HepG2 (cell line): ENCODE data around the gene MIER2. TPM values are rescaled to one million over a fixed set of nuclear protein-coding genes. Genes with fewer than 3 reads are reported as not detected.

Source experiments
- ELF4 ChIP-seq: sonication (generic); formaldehyde crosslinking; IDR thresholded peaks from 2 replicates; pipeline ENCODE4 v1.5.0; 2020; ENCODE audit warnings: missing genetic modification reagents, mild to moderate bottlenecking, moderate library complexity, borderline replicate concordance
- ELK4 ChIP-seq: sonication (generic); formaldehyde crosslinking; IDR thresholded peaks from 2 replicates; pipeline ENCODE4 v1.9.0; 2021; ENCODE audit warnings: missing genetic modification reagents, borderline replicate concordance
- ETV6 ChIP-seq: sonication (generic); formaldehyde crosslinking; conservative IDR thresholded peaks from 2 replicates; pipeline ENCODE4 v1.4.0; 2020; ENCODE audit warnings: missing genetic modification reagents
- FOSL1 ChIP-seq: sonication (generic); formaldehyde crosslinking; IDR thresholded peaks from 2 replicates; pipeline ENCODE4 v1.9.0; 2021; ENCODE audit warnings: missing genetic modification reagents, borderline replicate concordance
- GMEB2 ChIP-seq: IDR thresholded peaks from 2 replicates; pipeline ENCODE4 v1.6.1; 2016; ENCODE audit warnings: missing biosample characterization, missing genetic modification reagents, low read depth
- HDAC6 ChIP-seq: fragments of 200-600 bp; sonication (generic); IDR thresholded peaks from 2 replicates; pipeline ENCODE4 v1.7.0; 2017; ENCODE audit warnings: mild to moderate bottlenecking, antibody characterized with exemption, low read length, low read depth
- HNF1A ChIP-seq, 2 experiments: sonication (generic) in 1 of 2; formaldehyde crosslinking in 1 of 2; IDR thresholded peaks; 2 replicates each; pipeline versions ENCODE4 v1.4.0 to v1.6.1; 2016 to 2020; ENCODE audit warnings: borderline replicate concordance in 1 of 2, low read depth in 1 of 2, mild to moderate bottlenecking in 1 of 2, missing genetic modification reagents in 1 of 2
- LCORL ChIP-seq, 2 experiments: fragments of 450-650 bp in 1 of 2; sonication (generic) in 1 of 2; formaldehyde crosslinking in 1 of 2; IDR thresholded peaks; 2 replicates each; pipeline versions ENCODE4 v1.5.0 to v1.6.1; 2017 to 2020; ENCODE audit warnings: antibody characterized with exemption in 1 of 2, missing genetic modification reagents in 1 of 2
- MIXL1 ChIP-seq: IDR thresholded peaks from 2 replicates; pipeline ENCODE4 v1.6.1; 2016
- MTERF4 ChIP-seq: sonication (generic); formaldehyde crosslinking; IDR thresholded peaks from 2 replicates; pipeline ENCODE4 v1.8.0; 2023; ENCODE audit warnings: mild to moderate bottlenecking, missing genetic modification reagents
- NAIF1 ChIP-seq: sonication (generic); formaldehyde crosslinking; IDR thresholded peaks from 2 replicates; pipeline ENCODE4 v1.5.0; 2020; ENCODE audit warnings: mild to moderate bottlenecking, missing genetic modification reagents, borderline replicate concordance
- POLR2A ChIP-seq, 2 experiments: IDR thresholded peaks; 2 replicates each; pipeline ENCODE4 v1.6.1; 2011; ENCODE audit warnings: low read depth in 2 of 2, low read length in 2 of 2, mild to moderate bottlenecking in 1 of 2, moderate library complexity in 1 of 2; ENCODE audit not compliant: insufficient read depth in 1 of 2
- RFXANK ChIP-seq: IDR thresholded peaks from 2 replicates; pipeline ENCODE4 v1.6.1; 2016
- RXRB ChIP-seq: IDR thresholded peaks from 2 replicates; pipeline ENCODE4 v1.6.1; 2016; ENCODE audit warnings: borderline replicate concordance, missing genetic modification reagents, missing compliant biosample characterization
- THAP8 ChIP-seq: sonication (generic); formaldehyde crosslinking; IDR thresholded peaks from 2 replicates; pipeline ENCODE4 v1.5.1; 2020; ENCODE audit warnings: missing genetic modification reagents, mild to moderate bottlenecking, borderline replicate concordance
- TOPORS ChIP-seq: sonication (generic); formaldehyde crosslinking; IDR thresholded peaks from 2 replicates; pipeline ENCODE4 v1.8.0; 2023; ENCODE audit warnings: mild to moderate bottlenecking, missing genetic modification reagents
- ZFP36L1 ChIP-seq: sonication (generic); formaldehyde crosslinking; IDR thresholded peaks from 2 replicates; pipeline ENCODE4 v1.8.0; 2022; ENCODE audit warnings: mild to moderate bottlenecking, missing genetic modification reagents, moderate library complexity
- ZFP62 ChIP-seq: sonication (generic); formaldehyde crosslinking; IDR thresholded peaks from 2 replicates; pipeline ENCODE4 v1.4.0; 2020; ENCODE audit warnings: missing genetic modification reagents
- ZNF335 ChIP-seq: sonication (generic); formaldehyde crosslinking; IDR thresholded peaks from 2 replicates; pipeline ENCODE4 v1.4.0; 2020; ENCODE audit warnings: missing genetic modification reagents
- ZNF33B ChIP-seq: sonication (generic); formaldehyde crosslinking; IDR thresholded peaks from 2 replicates; pipeline ENCODE4 v1.5.1; 2020; ENCODE audit warnings: mild to moderate bottlenecking, missing genetic modification reagents
- ZSCAN12 ChIP-seq: sonication (generic); formaldehyde crosslinking; IDR thresholded peaks from 2 replicates; pipeline ENCODE4 v1.9.0; 2021; ENCODE audit warnings: mild to moderate bottlenecking, missing genetic modification reagents
- polyA plus RNA-seq, 8 experiments: library from polyadenylated mRNA; depleted of rRNA in 3 of 8; stranded (reverse) in 7 of 8; unstranded in 1 of 8; fragments of >200 nt; fragmentation: Illumina TruSeq in 4 of 8; extraction: Trizol in 4 of 8; gene quantifications; 2 replicates each; pipeline versions ENCODE4 v1.2.1 to v1.2.3, GENCODE V29; 2011 to 2016; ENCODE audit warnings: low read depth in 4 of 8, missing spikeins in 1 of 8, mixed read lengths in 1 of 8; ENCODE audit not compliant: insufficient read depth in 1 of 8
- total RNA-seq, 5 experiments: library from RNA; depleted of rRNA; stranded (reverse); fragments of >200 nt; fragmentation: Illumina TruSeq; extraction: Trizol; gene quantifications; 2 replicates each; pipeline ENCODE4 v1.2.3, GENCODE V29; 2016; ENCODE audit warnings: low read depth in 1 of 5

The MIER2 gene
- total and polyA plus RNA-seq, 2 of the 13 experiments (the other 11 are each of a cell fraction or from before 2014, with no cell fraction given), result 9.6 to 25.7 TPM

- no peak for TF ChIP-seq HNF1A (IDR thresholded peaks at IDR 0.05; ENCODE audit: low read depth)
- TF ChIP-seq HNF1A (CRISPR knock-in tag; IDR thresholded peaks at IDR 0.05; ENCODE audit: borderline replicate concordance), result no peak
- TF ChIP-seq LCORL (IDR thresholded peaks at IDR 0.05), result no peak
- TF ChIP-seq LCORL (CRISPR knock-in tag; IDR thresholded peaks at IDR 0.05), result peak; percentile 27; the same call in 1 of the 2 replicates
- no peak for TF ChIP-seq ZFP36L1 (CRISPR knock-in tag)
- no peak for TF ChIP-seq GMEB2 (CRISPR knock-in tag)
- TF ChIP-seq RFXANK (CRISPR knock-in tag), result no peak
- TF ChIP-seq MTERF4, result no peak
- TF ChIP-seq HDAC6, result no peak
- TF ChIP-seq ZNF335 (CRISPR knock-in tag), result no peak
- TF ChIP-seq ZNF33B (CRISPR knock-in tag), result no peak
- TF ChIP-seq NAIF1, result no peak
- TF ChIP-seq THAP8 (CRISPR knock-in tag), result no peak
- TF ChIP-seq ELF4 (CRISPR knock-in tag), result no peak
- TF ChIP-seq ELK4 (CRISPR knock-in tag), result no peak
- TF ChIP-seq FOSL1, result no peak
- TF ChIP-seq ETV6 (CRISPR knock-in tag), result no peak
- TF ChIP-seq TOPORS, result no peak
- no peak for TF ChIP-seq ZFP62 (CRISPR knock-in tag)
- peak; percentile 40; the same call in 1 of the 2 replicates for TF ChIP-seq RXRB
- TF ChIP-seq POLR2A (IDR thresholded peaks at IDR 0.05; ENCODE audit: insufficient read depth in 1 of 2, low read depth in 2 of 2, low read length in 2 of 2), result no peak
- TF ChIP-seq ZSCAN12 (CRISPR knock-in tag), result no peak
- TF ChIP-seq MIXL1 (CRISPR knock-in tag), result no peak
Measured at GRCh38 chr19:341386-342127, 3.0 kb downstream of the MIER2 start (continued).
